Vagina (tissue), 2 donors: Measurements from ENCODE around the gene SMIM10L1.

Experiments
- POLR2A ChIP-seq, 2 donors: fragments of 450-650 bp; IDR thresholded peaks; one replicate each; pipeline ENCODE4 v1.6.1; 2017; ENCODE audit warnings: antibody characterized with exemption in 2 of 2, mild to moderate bottlenecking in 2 of 2, moderate library complexity in 2 of 2
- POLR2AphosphoS5 ChIP-seq, 2 donors: sonication (generic); formaldehyde crosslinking; IDR thresholded peaks; one replicate each; pipeline ENCODE4 v1.9.0; 2017; ENCODE audit warnings: antibody characterized with exemption in 2 of 2, mild to moderate bottlenecking in 2 of 2, low read depth in 1 of 2; ENCODE audit not compliant: insufficient read depth in 1 of 2
- TF ChIP-seq, protein P1 (sequence below), 3 experiments: fragments of 450-650 bp in 2 of 3; fragments of 200-600 bp in 1 of 3; sonication (generic) in 1 of 3; IDR thresholded peaks; one replicate each; pipeline ENCODE4 v1.5.1; 2017 to 2019; ENCODE audit warnings: antibody characterized with exemption in 3 of 3, mild to moderate bottlenecking in 2 of 3, moderate library complexity in 2 of 3

DNA sequence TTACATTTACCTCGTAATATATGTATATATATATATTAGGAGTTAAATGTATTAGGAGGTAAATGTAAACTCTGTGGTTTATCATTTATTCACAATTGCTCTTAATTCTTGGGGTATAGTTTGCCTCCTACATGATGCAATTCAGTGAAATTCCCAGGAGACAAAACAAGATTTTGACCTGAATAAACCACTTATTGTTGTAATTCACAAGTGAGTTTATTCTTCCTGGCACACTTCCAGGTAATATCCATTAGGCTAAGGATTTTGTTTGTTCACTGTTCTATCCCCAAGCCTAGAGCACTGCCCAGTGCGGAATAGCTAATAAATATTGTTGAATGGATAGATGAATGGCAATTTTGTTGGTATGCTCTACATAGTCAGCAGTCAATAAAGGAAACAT lies 3.0 kb downstream of the SMIM10L1 start:
- TF ChIP-seq, protein P1, sequence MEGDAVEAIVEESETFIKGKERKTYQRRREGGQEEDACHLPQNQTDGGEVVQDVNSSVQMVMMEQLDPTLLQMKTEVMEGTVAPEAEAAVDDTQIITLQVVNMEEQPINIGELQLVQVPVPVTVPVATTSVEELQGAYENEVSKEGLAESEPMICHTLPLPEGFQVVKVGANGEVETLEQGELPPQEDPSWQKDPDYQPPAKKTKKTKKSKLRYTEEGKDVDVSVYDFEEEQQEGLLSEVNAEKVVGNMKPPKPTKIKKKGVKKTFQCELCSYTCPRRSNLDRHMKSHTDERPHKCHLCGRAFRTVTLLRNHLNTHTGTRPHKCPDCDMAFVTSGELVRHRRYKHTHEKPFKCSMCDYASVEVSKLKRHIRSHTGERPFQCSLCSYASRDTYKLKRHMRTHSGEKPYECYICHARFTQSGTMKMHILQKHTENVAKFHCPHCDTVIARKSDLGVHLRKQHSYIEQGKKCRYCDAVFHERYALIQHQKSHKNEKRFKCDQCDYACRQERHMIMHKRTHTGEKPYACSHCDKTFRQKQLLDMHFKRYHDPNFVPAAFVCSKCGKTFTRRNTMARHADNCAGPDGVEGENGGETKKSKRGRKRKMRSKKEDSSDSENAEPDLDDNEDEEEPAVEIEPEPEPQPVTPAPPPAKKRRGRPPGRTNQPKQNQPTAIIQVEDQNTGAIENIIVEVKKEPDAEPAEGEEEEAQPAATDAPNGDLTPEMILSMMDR (IDR thresholded peaks at IDR 0.05), result no peak
- TF ChIP-seq POLR2A (IDR thresholded peaks at IDR 0.05), result no peak
- no peak for TF ChIP-seq POLR2AphosphoS5 (IDR thresholded peaks at IDR 0.05; ENCODE audit: insufficient read depth in 1 of 2, low read depth in 1 of 2)
